Spleen (tissue), 7 donors: Measurements from ENCODE around the gene CSNK1E.

Experiments used
- CTCF ChIP-seq, 11 experiments: fragments of 200-600 bp in 7 of 11; fragments of 450-650 bp in 4 of 11; sonication (generic) in 4 of 11; IDR thresholded peaks in 8 of 11; conservative IDR thresholded peaks in 3 of 11; 1 replicate in 7 of 11; 2 replicates in 4 of 11; pipeline versions ENCODE4 v1.4.0 to v1.8.0; 2016 to 2021; ENCODE audit warnings: antibody characterized with exemption in 11 of 11, inconsistent platforms in 4 of 11, mild to moderate bottlenecking in 1 of 11
- POLR2A ChIP-seq, 3 donors: fragments of 450-650 bp; IDR thresholded peaks; one replicate each; pipeline ENCODE4 v1.5.1; 2017; ENCODE audit warnings: antibody characterized with exemption in 3 of 3, mild to moderate bottlenecking in 1 of 3
- donor health status: DM: no; HTN: no; CAD: no; lungs with moderate emphysema.
- donor health status: DM: no; HTN: no; CAD: no.
- donor health status: DM: no; HTN: no; CAD: no.

- TF ChIP-seq CTCF (IDR thresholded peaks at IDR 0.05 in 8 of 11, conservative IDR thresholded peaks at IDR 0.05 in 3 of 11), result no peak
- no peak for TF ChIP-seq POLR2A (IDR thresholded peaks at IDR 0.05)
Observed at GRCh38 chr22:38314933-38315822, 2.1 kb downstream of the CSNK1E start.
